HEK293 (cell line): ENCODE measurements around the gene KIF5A.

Source experiments
- BCL11B ChIP-seq: fragments of 450-650 bp; formaldehyde crosslinking; IDR thresholded peaks from 2 replicates; pipeline ENCODE4 v1.5.1; 2016; ENCODE audit warnings: low read depth, missing biosample characterization, missing genetic modification characterization
- CTCF ChIP-seq: fragments of 450-650 bp; formaldehyde crosslinking; IDR thresholded peaks from 2 replicates; pipeline ENCODE4 v1.5.1; 2016; ENCODE audit warnings: missing biosample characterization, missing genetic modification characterization
- FEZF1 ChIP-seq: fragments of 450-650 bp; formaldehyde crosslinking; IDR thresholded peaks from 2 replicates; pipeline ENCODE4 v1.5.1; 2016; ENCODE audit warnings: missing biosample characterization, missing genetic modification characterization
- PATZ1 ChIP-seq: fragments of 450-650 bp; formaldehyde crosslinking; IDR thresholded peaks from 2 replicates; pipeline ENCODE4 v1.5.1; 2016; ENCODE audit warnings: missing biosample characterization, missing genetic modification characterization
- REST ChIP-seq: fragments of 450-650 bp; formaldehyde crosslinking; IDR thresholded peaks from 2 replicates; pipeline ENCODE4 v1.5.1; 2016; ENCODE audit warnings: missing biosample characterization, missing genetic modification characterization
- ZBTB26 ChIP-seq: fragments of 450-650 bp; formaldehyde crosslinking; optimal IDR thresholded peaks from 2 replicates; pipeline ENCODE3; 2016; ENCODE audit warnings: missing biosample characterization, mild to moderate bottlenecking, missing genetic modification characterization
- ZNF112 ChIP-seq: fragments of 450-650 bp; formaldehyde crosslinking; IDR thresholded peaks from 2 replicates; pipeline ENCODE4 v1.5.0; 2017; ENCODE audit warnings: missing biosample characterization, missing genetic modification characterization
- ZNF121 ChIP-seq: fragments of 450-650 bp; formaldehyde crosslinking; IDR thresholded peaks from 2 replicates; pipeline ENCODE4 v1.5.1; 2016; ENCODE audit warnings: missing biosample characterization, missing genetic modification characterization
- ZNF148 ChIP-seq: fragments of 450-650 bp; formaldehyde crosslinking; IDR thresholded peaks from 2 replicates; pipeline ENCODE4 v1.5.0; 2017; ENCODE audit warnings: missing biosample characterization, missing genetic modification characterization, borderline replicate concordance
- ZNF837 ChIP-seq: fragments of 450-650 bp; formaldehyde crosslinking; IDR thresholded peaks from 2 replicates; pipeline ENCODE4 v1.5.1; 2016; ENCODE audit warnings: missing biosample characterization, missing genetic modification characterization
- ZNF843 ChIP-seq: fragments of 450-650 bp; formaldehyde crosslinking; IDR thresholded peaks from 2 replicates; pipeline ENCODE4 v1.5.1; 2016; ENCODE audit warnings: missing biosample characterization, missing genetic modification characterization

GRCh38 chr12:57528831-57529555, 20.9 kb upstream of the KIF5A start:
- TF ChIP-seq ZNF112 (tag by site-specific recombination) (no peak), ZNF121 (no peak), ZNF843 (tag by site-specific recombination) (no peak), CTCF (tag by site-specific recombination) (no peak), PATZ1 (tag by site-specific recombination) (no peak), BCL11B (tag by site-specific recombination) (no peak), ZNF837 (tag by site-specific recombination) (no peak), ZBTB26 (tag by site-specific recombination) (no peak), REST (tag by site-specific recombination) (no peak), FEZF1 (tag by site-specific recombination) (no peak), ZNF148 (tag by site-specific recombination) (no peak)
